GM19351 (cell line): ENCODE results near the gene C14orf93.
"Not testable (repeated sequence)": the region's sequence is repeated elsewhere in the genome, so short reads cannot be mapped to it uniquely, and the experiment has no call there.

Source experiments
- ATAC-seq: cut with Tn5 transposase; IDR thresholded peaks from one replicate; pipeline ENCODE4 v1.9.1; 2021; ENCODE audit warnings: mild to moderate bottlenecking, moderate library complexity; ENCODE audit not compliant: unreplicated experiment

C14orf93 gene

GRCh38 chr14:22977434-22977683 is 32.6 kb downstream of the C14orf93 start:
- no peak for ATAC-seq

GRCh38 chr14:22976620-22977433 is 33.1 kb downstream of the C14orf93 start:
- ATAC-seq = no peak

- no peak for ATAC-seq
These were observed 35.2 kb downstream of the C14orf93 start for GRCh38 chr14:22974530-22975313.

DNA sequence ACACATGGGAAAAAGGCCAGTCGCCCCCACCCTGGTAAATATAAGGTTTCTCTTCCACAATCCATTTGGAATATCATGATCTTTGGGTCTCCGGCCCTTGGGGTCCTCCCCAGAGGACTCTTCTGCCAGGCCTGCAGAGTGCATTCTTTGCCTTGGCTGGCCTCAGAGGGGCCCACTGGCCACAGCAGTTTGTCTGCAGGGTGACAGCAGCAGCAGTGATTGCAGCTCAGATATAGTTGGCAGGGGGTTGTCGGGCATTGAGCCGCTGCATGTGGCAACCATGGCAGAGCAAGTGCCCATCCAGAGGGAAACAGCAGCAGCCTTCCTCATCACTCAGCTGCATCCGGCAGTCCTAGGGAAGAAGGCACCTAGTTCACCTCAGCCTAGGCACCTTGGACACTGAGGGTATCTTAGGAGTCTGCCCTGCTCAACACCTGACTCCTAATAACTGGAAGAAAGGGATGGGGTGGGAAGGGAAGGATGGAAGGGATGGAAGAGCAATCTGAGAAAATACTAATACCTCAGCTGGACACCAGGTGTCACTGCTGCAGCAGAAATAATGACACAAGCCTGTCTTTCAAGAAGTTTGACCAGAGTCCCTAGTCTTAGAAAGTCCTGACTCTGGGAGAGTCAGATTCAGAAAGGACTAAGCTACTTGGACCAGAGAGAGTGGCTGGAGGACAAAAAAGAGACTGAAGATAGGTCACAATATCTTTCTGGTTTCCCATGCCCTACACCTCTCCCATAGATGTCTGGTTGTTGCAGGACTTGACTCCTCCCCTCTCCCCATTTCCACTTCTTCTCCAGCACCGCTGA is 36.5 kb downstream of the C14orf93 start:
- no peak for ATAC-seq

- ATAC-seq = no peak
These were observed 37.5 kb downstream of the C14orf93 start for GRCh38 chr14:22972313-22972930.

- ATAC-seq = no peak
These were observed 38.8 kb downstream of the C14orf93 start for GRCh38 chr14:22971152-22971551.

GRCh38 chr14:22966783-22967269 is 43.1 kb downstream of the C14orf93 start:
- ATAC-seq = no peak

DNA sequence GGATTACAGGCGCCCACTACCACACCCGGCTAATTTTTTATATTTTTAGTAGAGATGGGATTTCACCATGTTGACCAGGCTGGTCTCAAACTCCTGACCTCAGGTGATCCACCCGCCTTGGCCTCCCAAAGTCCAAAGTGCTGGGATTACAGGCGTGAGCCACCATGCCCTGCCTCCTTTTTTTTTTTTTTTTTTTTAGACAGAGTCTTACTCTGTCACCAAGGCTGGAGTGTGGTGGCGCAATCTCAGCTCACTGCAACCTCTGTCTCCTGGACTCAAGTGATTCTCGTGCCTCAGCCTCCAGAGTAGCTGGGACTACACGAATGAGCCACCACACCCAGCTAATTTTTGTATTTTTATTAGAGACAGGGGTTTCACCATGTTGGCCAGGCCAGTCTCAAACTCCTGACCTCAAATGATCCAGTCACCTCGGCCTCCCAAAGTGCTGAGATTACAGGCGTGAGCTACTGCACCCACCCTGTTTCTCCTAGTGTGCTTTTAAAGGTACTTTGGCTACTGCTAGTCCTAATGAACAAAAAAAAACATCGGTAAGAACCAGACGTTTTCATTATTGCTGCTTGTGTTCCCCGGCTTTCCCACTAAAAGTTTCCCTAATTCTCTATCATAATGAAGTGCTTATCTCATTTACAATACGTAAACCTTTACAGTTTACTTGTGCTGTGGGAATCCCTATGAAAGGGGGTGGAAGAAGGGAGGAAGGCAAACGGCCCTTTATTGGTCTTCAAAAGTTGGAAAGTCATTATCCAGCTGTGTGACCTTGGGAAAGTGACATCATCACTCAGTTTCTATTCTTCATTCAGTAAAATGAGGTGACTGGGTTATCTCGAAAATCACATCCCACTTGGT is 43.8 kb downstream of the C14orf93 start:
- not testable (repeated sequence) for ATAC-seq

GRCh38 chr14:22962061-22962676 is 47.8 kb downstream of the C14orf93 start:
- ATAC-seq = no peak

GRCh38 chr14:22955702-22956569 is 54.0 kb downstream of the C14orf93 start:
- ATAC-seq = no peak

DNA sequence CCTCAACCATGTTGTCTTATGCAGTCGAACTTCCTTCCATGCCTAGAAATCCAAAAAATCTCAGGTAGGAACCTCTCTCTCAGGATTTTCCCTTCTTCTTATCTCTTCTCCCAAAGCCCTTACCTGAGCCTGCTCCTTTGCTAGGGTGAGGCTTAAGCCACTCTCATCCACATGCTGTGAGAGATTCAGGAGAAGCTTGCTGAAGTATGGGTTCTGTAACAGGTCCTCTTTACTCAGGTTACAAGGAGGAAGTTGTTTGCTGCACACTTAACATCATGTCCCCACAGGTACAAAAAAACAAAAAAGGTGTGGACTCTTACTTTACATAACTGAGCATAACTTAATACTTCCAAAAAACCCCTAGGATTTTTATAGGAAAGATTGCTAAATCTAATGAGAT is 57.5 kb downstream of the C14orf93 start:
- ATAC-seq = no peak

GRCh38 chr14:22951795-22952194 is 58.1 kb downstream of the C14orf93 start:
- not testable (repeated sequence) for ATAC-seq

- ATAC-seq = no peak
These were observed 64.3 kb downstream of the C14orf93 start for GRCh38 chr14:22945642-22946041.

GRCh38 chr14:22939684-22940083 is 70.3 kb downstream of the C14orf93 start:
- ATAC-seq = no peak
